Suprapubic skin (tissue), 4 donors: ENCODE results near the gene TPT1. TPM values are rescaled to one million over a fixed set of nuclear protein-coding genes. Genes with fewer than 3 reads are reported as not detected.
"Not testable (repeated sequence)": the region's sequence is repeated elsewhere in the genome, so short reads cannot be mapped to it uniquely, and the experiment has no call there.

ENCODE experiments used
- DNase-seq, 2 donors: peaks; one replicate each; pipeline ENCODE4 v3.0.0-alpha.2; 2019; ENCODE audit warnings: low spot score in 2 of 2
- H3K27ac ChIP-seq: fragments of 200-600 bp; sonication (generic); one replicate; pipeline ENCODE4 v1.5.1; 2019
- H3K27me3 ChIP-seq: fragments of 200-600 bp; sonication (generic); one replicate; pipeline ENCODE4 v1.5.1; 2019
- H3K36me3 ChIP-seq: fragments of 200-600 bp; sonication (generic); one replicate; pipeline ENCODE4 v1.5.1; 2019
- H3K4me1 ChIP-seq: fragments of 200-600 bp; sonication (generic); one replicate; pipeline ENCODE4 v1.5.1; 2019
- H3K4me3 ChIP-seq: fragments of 200-600 bp; sonication (generic); one replicate; pipeline ENCODE4 v1.5.1; 2019; ENCODE audit warnings: mild to moderate bottlenecking
- H3K9me3 ChIP-seq: fragments of 200-600 bp; sonication (generic); one replicate; pipeline ENCODE4 v1.5.1; 2019
- CTCF ChIP-seq, 2 donors: fragments of 200-600 bp in 1 of 2; fragments of 450-650 bp in 1 of 2; sonication (generic) in 1 of 2; IDR thresholded peaks; one replicate each; pipeline ENCODE4 v1.5.1; 2016 to 2019; ENCODE audit warnings: antibody characterized with exemption in 2 of 2, mild to moderate bottlenecking in 1 of 2, moderate library complexity in 1 of 2
- EP300 ChIP-seq: sonication (generic); formaldehyde crosslinking; IDR thresholded peaks from one replicate; pipeline ENCODE4 v1.6.1; 2017; ENCODE audit warnings: antibody characterized with exemption
- POLR2A ChIP-seq, 2 donors: fragments of 450-650 bp; IDR thresholded peaks; one replicate each; pipeline ENCODE4 v1.6.1; 2017; ENCODE audit warnings: antibody characterized with exemption in 2 of 2, mild to moderate bottlenecking in 2 of 2, moderate library complexity in 2 of 2
- POLR2AphosphoS5 ChIP-seq, 3 donors: sonication (generic); formaldehyde crosslinking; IDR thresholded peaks; one replicate each; pipeline ENCODE4 v1.6.1; 2017; ENCODE audit warnings: antibody characterized with exemption in 3 of 3
- WGBS: methylation state at CpG from one replicate; pipeline ENCODE4 v1.1.5; 2018; 5-methylcytosine and 5-hydroxymethylcytosine counted together
- total RNA-seq, 4 donors: library from RNA; depleted of rRNA; stranded (reverse); fragments of >200 nt; gene quantifications; one replicate each; pipeline ENCODE4 v1.1.0, GENCODE V29; 2016

The TPT1 gene
- total RNA-seq, 4 donors from 2014 or later = 1,947 to 2,729 (median 2,521) TPM

DNA sequence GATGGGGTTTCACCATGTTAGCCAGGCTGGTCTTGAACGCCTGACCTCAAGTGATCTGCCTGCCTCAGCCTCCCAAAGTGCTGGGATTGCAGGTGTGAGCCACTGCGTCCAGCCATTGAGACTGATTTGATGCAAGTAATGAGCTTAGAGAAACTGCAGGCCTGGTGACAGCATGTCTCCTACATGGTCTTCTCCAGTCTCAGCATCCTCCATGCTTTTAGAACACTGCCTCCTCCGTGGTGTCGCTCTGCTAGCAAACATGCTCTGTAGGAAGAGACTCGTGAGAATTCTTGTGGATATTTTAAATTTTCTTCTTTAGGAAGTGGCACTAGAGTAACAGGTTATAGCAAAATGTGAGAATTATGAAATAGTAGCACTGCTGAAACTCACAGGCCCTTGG, 37.1 kb downstream of the TPT1 start:
- TF ChIP-seq EP300 (no peak), POLR2A (IDR thresholded peaks at IDR 0.05) (no peak), CTCF (IDR thresholded peaks at IDR 0.05) (no peak), POLR2AphosphoS5 (IDR thresholded peaks at IDR 0.05) (no peak)

GRCh38 chr13:45303026-45303425, 38.0 kb downstream of the TPT1 start:
- H3K36me3 ChIP-seq = no peaks in the 10 kb centered on the region
- 78% methylated on average over 2 of the region's 2 CpGs for WGBS
- no peak overlapping the region for H3K27ac ChIP-seq
- H3K27me3 ChIP-seq = peaks cover 3% of the 10 kb centered on the region
- no peak for DNase-seq
- TF ChIP-seq EP300 = no peak
- no peak overlapping the region for H3K4me3 ChIP-seq
- no peaks in the 10 kb centered on the region for H3K9me3 ChIP-seq
- H3K4me1 ChIP-seq = no peaks in the 10 kb centered on the region

More for the DNA sequence above, 37.1 kb downstream of the TPT1 start:
- no peak for DNase-seq
- Histone ChIP-seq H3K4me1 (no peaks in the 10 kb centered on the region), H3K27me3 (peaks cover 3% of the 10 kb centered on the region), H3K36me3 (no peaks in the 10 kb centered on the region), H3K9me3 (no peaks in the 10 kb centered on the region), H3K27ac (no peak overlapping the region), H3K4me3 (no peak overlapping the region)
- WGBS = 78% methylated on average over 5 of the region's 5 CpGs

GRCh38 chr13:45302507-45302906, 38.5 kb downstream of the TPT1 start:
- H3K36me3 ChIP-seq = no peaks in the 10 kb centered on the region
- H3K27me3 ChIP-seq = peaks cover 3% of the 10 kb centered on the region
- no peaks in the 10 kb centered on the region for H3K4me1 ChIP-seq
- no peak overlapping the region for H3K4me3 ChIP-seq
- DNase-seq = no peak
- no peaks in the 10 kb centered on the region for H3K9me3 ChIP-seq
- TF ChIP-seq CTCF (IDR thresholded peaks at IDR 0.05) = no peak
- no peak for TF ChIP-seq POLR2AphosphoS5 (IDR thresholded peaks at IDR 0.05)
- no peak for TF ChIP-seq EP300
- TF ChIP-seq POLR2A (IDR thresholded peaks at IDR 0.05) = no peak
- 32% methylated on average over 3 of the region's 3 CpGs for WGBS
- H3K27ac ChIP-seq = no peak overlapping the region

DNA sequence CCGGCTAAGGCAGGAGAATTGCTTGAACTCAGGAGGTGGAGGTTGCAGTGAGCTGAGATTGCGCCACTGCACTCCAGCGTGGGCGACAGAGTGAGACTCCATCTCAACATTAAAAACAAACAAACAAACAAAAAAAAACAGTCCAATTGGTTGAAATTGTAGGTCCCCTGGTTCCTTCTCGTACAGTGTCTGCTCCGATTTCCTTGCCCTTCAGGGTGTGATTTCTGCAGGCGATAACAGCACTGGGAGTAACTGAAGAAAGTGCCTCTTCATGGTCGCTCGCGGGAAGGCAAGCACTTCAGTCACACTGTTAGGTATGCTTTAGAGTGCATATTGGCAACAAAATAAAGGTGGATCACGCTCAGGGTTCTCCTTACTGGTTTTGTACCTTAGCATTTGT, 39.7 kb downstream of the TPT1 start:
- TF ChIP-seq CTCF (IDR thresholded peaks at IDR 0.05) = no peak
- TF ChIP-seq POLR2AphosphoS5 (IDR thresholded peaks at IDR 0.05) = no peak
- TF ChIP-seq EP300 = no peak
- TF ChIP-seq POLR2A (IDR thresholded peaks at IDR 0.05) = no peak
- Histone ChIP-seq H3K27ac (no peak overlapping the region), H3K27me3 (peaks cover 3% of the 10 kb centered on the region), H3K4me1 (no peaks in the 10 kb centered on the region), H3K4me3 (no peak overlapping the region), H3K9me3 (no peaks in the 10 kb centered on the region), H3K36me3 (no peaks in the 10 kb centered on the region)
- DNase-seq = no peak
- 77% methylated on average over 11 of the region's 11 CpGs for WGBS

- Histone ChIP-seq H3K9me3 (no peaks in the 10 kb centered on the region), H3K4me1 (no peaks in the 10 kb centered on the region), H3K27me3 (peaks cover 3% of the 10 kb centered on the region), H3K36me3 (no peaks in the 10 kb centered on the region), H3K27ac (no peak overlapping the region), H3K4me3 (no peak overlapping the region)
- WGBS = 80% methylated on average over 9 of the region's 9 CpGs
- no peak for DNase-seq
- no peak for TF ChIP-seq CTCF (IDR thresholded peaks at IDR 0.05)
These were observed 40.6 kb downstream of the TPT1 start for GRCh38 chr13:45300190-45300985.

DNA sequence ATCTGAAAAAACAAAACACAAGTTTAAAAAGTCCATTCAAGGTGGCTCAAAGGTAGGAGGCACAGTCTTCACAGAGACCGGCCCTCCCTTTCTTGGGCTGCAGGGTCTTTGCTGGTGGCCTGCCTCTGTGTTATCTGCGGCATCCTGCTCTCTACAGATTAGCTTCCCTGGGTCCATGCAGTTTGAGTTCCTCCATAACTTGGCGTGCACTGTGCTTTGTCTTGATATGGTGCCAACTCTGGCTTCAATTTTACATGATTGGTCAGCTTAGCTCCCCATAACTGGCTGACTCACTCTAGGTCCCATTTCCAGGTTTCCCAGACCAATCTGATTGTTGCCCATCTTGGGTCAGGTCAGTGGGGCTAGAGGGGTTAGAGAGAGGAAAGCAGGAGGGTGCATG, 41.8 kb downstream of the TPT1 start:
- Histone ChIP-seq H3K4me3 (no peak overlapping the region), H3K27me3 (peaks cover 3% of the 10 kb centered on the region), H3K9me3 (no peaks in the 10 kb centered on the region), H3K27ac (no peak overlapping the region), H3K4me1 (no peaks in the 10 kb centered on the region), H3K36me3 (no peaks in the 10 kb centered on the region)
- 77% methylated on average over 3 of the region's 3 CpGs for WGBS
- DNase-seq = no peak
- no peak for TF ChIP-seq CTCF (IDR thresholded peaks at IDR 0.05)
- TF ChIP-seq EP300 = no peak
- no peak for TF ChIP-seq POLR2A (IDR thresholded peaks at IDR 0.05)
- TF ChIP-seq POLR2AphosphoS5 (IDR thresholded peaks at IDR 0.05) = no peak

DNA sequence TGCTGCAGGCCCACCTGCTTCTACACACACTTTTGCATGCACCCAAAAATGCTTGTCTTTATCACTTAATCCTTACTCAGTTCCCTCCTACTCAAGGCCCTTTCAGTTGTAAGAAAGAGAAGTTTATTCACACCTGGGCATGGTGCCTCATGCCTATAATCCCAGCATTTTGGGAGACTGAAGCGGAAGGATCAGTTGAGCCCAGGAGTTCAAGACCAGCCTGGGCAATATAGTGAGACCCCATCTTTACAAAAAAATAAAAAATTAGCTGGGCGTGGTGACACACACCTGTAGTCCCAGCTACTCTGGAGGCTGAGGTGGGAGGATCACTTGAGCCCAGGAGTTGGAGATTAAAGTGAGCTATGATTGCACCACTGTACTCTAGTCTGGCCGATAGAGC, 42.4 kb downstream of the TPT1 start:
- not testable (repeated sequence) for H3K27ac ChIP-seq, H3K27me3 ChIP-seq, H3K4me1 ChIP-seq, DNase-seq, H3K36me3 ChIP-seq, H3K9me3 ChIP-seq, H3K4me3 ChIP-seq
- 93% methylated on average over 3 of the region's 3 CpGs for WGBS
